ENCODE measurements around the gene ADAMTS17. TPM values are rescaled to one million over a fixed set of nuclear protein-coding genes. Genes with fewer than 3 reads are reported as not detected.

The ADAMTS17 gene
- total and polyA plus RNA-seq, 2 experiments from 2014 or later = 3.7 to 4.4 TPM

GRCh38 chr15:100350434-100351226, 8.9 kb upstream of the ADAMTS17 start:
- TF ChIP-seq EZH2 (IDR thresholded peaks at IDR 0.05; ENCODE audit: borderline replicate concordance) (no peak), EZH2phosphoT487 (IDR thresholded peaks at IDR 0.05; ENCODE audit: low read depth, severe bottlenecking, unreplicated experiment) (no peak), CTCF (IDR thresholded peaks at IDR 0.05; ENCODE audit: poor library complexity) (no peak)
- WGBS (ENCODE audit: low lambda C conversion rate, missing lambda C conversion rate) = 43% methylated on average over 19 of the region's 19 CpGs
- DNase-seq (ENCODE audit: low spot score) = peak; percentile 73

GRCh38 chr15:100349696-100350433, 8.1 kb upstream of the ADAMTS17 start:
- TF ChIP-seq CTCF (IDR thresholded peaks at IDR 0.05; ENCODE audit: poor library complexity) (peak; percentile 93), EZH2 (IDR thresholded peaks at IDR 0.05; ENCODE audit: borderline replicate concordance) (no peak), EZH2phosphoT487 (IDR thresholded peaks at IDR 0.05; ENCODE audit: low read depth, severe bottlenecking, unreplicated experiment) (no peak)
- WGBS (ENCODE audit: low lambda C conversion rate, missing lambda C conversion rate) = 1% methylated on average over 42 of the region's 43 CpGs
- no peaks in the 10 kb centered on the region for H3K9me3 ChIP-seq (ENCODE audit: low read depth)
- peak overlapping the region; percentile 94 for H3K27ac ChIP-seq
- H4K20me1 ChIP-seq (ENCODE audit: insufficient read depth, poor library complexity, severe bottlenecking) = no peaks in the 10 kb centered on the region
- peaks cover 8% of the 10 kb centered on the region for H3K4me1 ChIP-seq (ENCODE audit: insufficient read depth)
- peaks cover 7% of the 10 kb centered on the region for H3K27me3 ChIP-seq
- peak overlapping the region; percentile 99 for H2AFZ ChIP-seq
- peak; percentile 94 for DNase-seq (ENCODE audit: low spot score)
- H3K4me3 ChIP-seq = peak overlapping the region; percentile 51
- no peaks in the 10 kb centered on the region for H3K79me2 ChIP-seq
- peak overlapping the region; percentile 87 for H3K4me2 ChIP-seq
- H3K9me2 ChIP-seq (replicated peaks; ENCODE audit: insufficient read depth) = no peaks in the 10 kb centered on the region
- no peaks in the 10 kb centered on the region for H3K36me3 ChIP-seq (replicated peaks; ENCODE audit: insufficient read depth, low read depth)

More at GRCh38 chr15:100350434-100351226, 8.9 kb upstream of the ADAMTS17 start:
- no peaks in the 10 kb centered on the region for H4K20me1 ChIP-seq (ENCODE audit: insufficient read depth, poor library complexity, severe bottlenecking)
- H3K27ac ChIP-seq = peak overlapping the region; percentile 94
- H3K9me2 ChIP-seq (replicated peaks; ENCODE audit: insufficient read depth) = no peaks in the 10 kb centered on the region
- H2AFZ ChIP-seq = peak overlapping the region; percentile 61
- H3K36me3 ChIP-seq (replicated peaks; ENCODE audit: insufficient read depth, low read depth) = no peaks in the 10 kb centered on the region
- no peaks in the 10 kb centered on the region for H3K79me2 ChIP-seq
- no peaks in the 10 kb centered on the region for H3K27me3 ChIP-seq
- H3K4me2 ChIP-seq = peak overlapping the region; percentile 87
- no peaks in the 10 kb centered on the region for H3K9me3 ChIP-seq (ENCODE audit: low read depth)
- H3K4me3 ChIP-seq = no peak overlapping the region
- H3K4me1 ChIP-seq (ENCODE audit: insufficient read depth) = peaks cover 8% of the 10 kb centered on the region

GRCh38 chr15:100349321-100349695, 7.5 kb upstream of the ADAMTS17 start:
- 61% methylated on average over 17 of the region's 17 CpGs for WGBS (ENCODE audit: low lambda C conversion rate, missing lambda C conversion rate)
- H3K9me3 ChIP-seq (ENCODE audit: low read depth) = no peaks in the 10 kb centered on the region
- TF ChIP-seq CTCF (IDR thresholded peaks at IDR 0.05; ENCODE audit: poor library complexity) (no peak), EZH2phosphoT487 (IDR thresholded peaks at IDR 0.05; ENCODE audit: low read depth, severe bottlenecking, unreplicated experiment) (no peak), EZH2 (IDR thresholded peaks at IDR 0.05; ENCODE audit: borderline replicate concordance) (no peak)
- no peak for DNase-seq (ENCODE audit: low spot score)
- H3K36me3 ChIP-seq (replicated peaks; ENCODE audit: insufficient read depth, low read depth) = no peaks in the 10 kb centered on the region
- H2AFZ ChIP-seq = peak overlapping the region; percentile 99
- no peaks in the 10 kb centered on the region for H4K20me1 ChIP-seq (ENCODE audit: insufficient read depth, poor library complexity, severe bottlenecking)
- peak overlapping the region; percentile 94 for H3K27ac ChIP-seq
- peak overlapping the region; percentile 87 for H3K4me2 ChIP-seq
- peaks cover 12% of the 10 kb centered on the region for H3K27me3 ChIP-seq
- H3K4me3 ChIP-seq = no peak overlapping the region
- peaks cover 8% of the 10 kb centered on the region for H3K4me1 ChIP-seq (ENCODE audit: insufficient read depth)
- no peaks in the 10 kb centered on the region for H3K79me2 ChIP-seq
- H3K9me2 ChIP-seq (replicated peaks; ENCODE audit: insufficient read depth) = no peaks in the 10 kb centered on the region

Data from hepatocyte (in vitro differentiated cells).